Esophagus squamous epithelium (tissue), 4 donors: ENCODE measurements around the gene ZNF107.

ENCODE experiments used
- POLR2A ChIP-seq, 4 donors: fragments of 450-650 bp; IDR thresholded peaks; one replicate each; pipeline ENCODE4 v1.6.1; 2017; ENCODE audit warnings: antibody characterized with exemption in 4 of 4, mild to moderate bottlenecking in 4 of 4, moderate library complexity in 3 of 4
- TF ChIP-seq, protein P1 (sequence below), 6 experiments: fragments of 450-650 bp in 4 of 6; fragments of 200-600 bp in 2 of 6; sonication (generic) in 2 of 6; IDR thresholded peaks; one replicate each; pipeline ENCODE4 v1.5.1; 2016 to 2019; ENCODE audit warnings: antibody characterized with exemption in 6 of 6, mild to moderate bottlenecking in 4 of 6, moderate library complexity in 4 of 6

DNA sequence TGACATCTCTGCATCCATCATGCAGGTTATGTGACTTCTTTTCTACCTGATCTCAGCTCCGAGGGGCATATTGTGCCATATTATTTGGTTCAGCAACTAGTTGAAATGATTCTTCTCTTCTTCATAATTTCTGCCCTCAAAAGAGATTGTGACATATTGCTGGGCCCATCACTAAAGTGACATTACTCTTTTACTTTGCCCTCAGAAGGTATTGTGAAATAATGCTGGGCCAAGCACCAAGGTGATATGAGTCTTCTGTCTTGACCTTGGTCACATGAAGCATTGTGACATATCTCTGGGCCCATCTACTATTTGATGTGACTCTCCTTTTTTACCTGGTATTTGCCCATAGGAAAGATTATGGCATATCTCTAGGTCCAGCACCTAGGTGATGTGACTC is 33.9 kb upstream of the ZNF107 start:
- TF ChIP-seq, protein P1, sequence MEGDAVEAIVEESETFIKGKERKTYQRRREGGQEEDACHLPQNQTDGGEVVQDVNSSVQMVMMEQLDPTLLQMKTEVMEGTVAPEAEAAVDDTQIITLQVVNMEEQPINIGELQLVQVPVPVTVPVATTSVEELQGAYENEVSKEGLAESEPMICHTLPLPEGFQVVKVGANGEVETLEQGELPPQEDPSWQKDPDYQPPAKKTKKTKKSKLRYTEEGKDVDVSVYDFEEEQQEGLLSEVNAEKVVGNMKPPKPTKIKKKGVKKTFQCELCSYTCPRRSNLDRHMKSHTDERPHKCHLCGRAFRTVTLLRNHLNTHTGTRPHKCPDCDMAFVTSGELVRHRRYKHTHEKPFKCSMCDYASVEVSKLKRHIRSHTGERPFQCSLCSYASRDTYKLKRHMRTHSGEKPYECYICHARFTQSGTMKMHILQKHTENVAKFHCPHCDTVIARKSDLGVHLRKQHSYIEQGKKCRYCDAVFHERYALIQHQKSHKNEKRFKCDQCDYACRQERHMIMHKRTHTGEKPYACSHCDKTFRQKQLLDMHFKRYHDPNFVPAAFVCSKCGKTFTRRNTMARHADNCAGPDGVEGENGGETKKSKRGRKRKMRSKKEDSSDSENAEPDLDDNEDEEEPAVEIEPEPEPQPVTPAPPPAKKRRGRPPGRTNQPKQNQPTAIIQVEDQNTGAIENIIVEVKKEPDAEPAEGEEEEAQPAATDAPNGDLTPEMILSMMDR (IDR thresholded peaks at IDR 0.05), result no peak
- no peak for TF ChIP-seq POLR2A (IDR thresholded peaks at IDR 0.05)
